MG63 (cell line): ENCODE results near the gene ZC3H6. TPM values are rescaled to one million over a fixed set of nuclear protein-coding genes. Genes with fewer than 3 reads are reported as not detected.

Experiments
- DNase-seq: peaks from one replicate; pipeline ENCODE4 v3.0.0-alpha.2; 2020
- H3K27me3 ChIP-seq: fragments of 250-450 bp; sonication (Bioruptor Pico); 2 replicates; pipeline ENCODE4 v1.5.1; 2020; ENCODE audit warnings: mild to moderate bottlenecking, moderate library complexity
- H3K36me3 ChIP-seq: fragments of 250-450 bp; sonication (Bioruptor Pico); 2 replicates; pipeline ENCODE4 v1.5.1; 2020; ENCODE audit warnings: mild to moderate bottlenecking, moderate library complexity
- H3K4me3 ChIP-seq: fragments of 250-450 bp; sonication (Bioruptor Pico); 2 replicates; pipeline ENCODE4 v1.5.1; 2020; ENCODE audit warnings: mild to moderate bottlenecking, moderate library complexity
- H3K9me3 ChIP-seq: fragments of 250-450 bp; sonication (Bioruptor Pico); 2 replicates; pipeline ENCODE4 v1.5.1; 2020; ENCODE audit warnings: mild to moderate bottlenecking, moderate library complexity
- total RNA-seq: library from RNA; depleted of rRNA; stranded (reverse); fragments of >200 nt; shearing (Covaris generic); gene quantifications from 2 replicates; pipeline ENCODE4 v1.2.3, GENCODE V29; 2014; ENCODE audit warnings: low replicate concordance; rRNA removed

Gene ZC3H6, protein sequence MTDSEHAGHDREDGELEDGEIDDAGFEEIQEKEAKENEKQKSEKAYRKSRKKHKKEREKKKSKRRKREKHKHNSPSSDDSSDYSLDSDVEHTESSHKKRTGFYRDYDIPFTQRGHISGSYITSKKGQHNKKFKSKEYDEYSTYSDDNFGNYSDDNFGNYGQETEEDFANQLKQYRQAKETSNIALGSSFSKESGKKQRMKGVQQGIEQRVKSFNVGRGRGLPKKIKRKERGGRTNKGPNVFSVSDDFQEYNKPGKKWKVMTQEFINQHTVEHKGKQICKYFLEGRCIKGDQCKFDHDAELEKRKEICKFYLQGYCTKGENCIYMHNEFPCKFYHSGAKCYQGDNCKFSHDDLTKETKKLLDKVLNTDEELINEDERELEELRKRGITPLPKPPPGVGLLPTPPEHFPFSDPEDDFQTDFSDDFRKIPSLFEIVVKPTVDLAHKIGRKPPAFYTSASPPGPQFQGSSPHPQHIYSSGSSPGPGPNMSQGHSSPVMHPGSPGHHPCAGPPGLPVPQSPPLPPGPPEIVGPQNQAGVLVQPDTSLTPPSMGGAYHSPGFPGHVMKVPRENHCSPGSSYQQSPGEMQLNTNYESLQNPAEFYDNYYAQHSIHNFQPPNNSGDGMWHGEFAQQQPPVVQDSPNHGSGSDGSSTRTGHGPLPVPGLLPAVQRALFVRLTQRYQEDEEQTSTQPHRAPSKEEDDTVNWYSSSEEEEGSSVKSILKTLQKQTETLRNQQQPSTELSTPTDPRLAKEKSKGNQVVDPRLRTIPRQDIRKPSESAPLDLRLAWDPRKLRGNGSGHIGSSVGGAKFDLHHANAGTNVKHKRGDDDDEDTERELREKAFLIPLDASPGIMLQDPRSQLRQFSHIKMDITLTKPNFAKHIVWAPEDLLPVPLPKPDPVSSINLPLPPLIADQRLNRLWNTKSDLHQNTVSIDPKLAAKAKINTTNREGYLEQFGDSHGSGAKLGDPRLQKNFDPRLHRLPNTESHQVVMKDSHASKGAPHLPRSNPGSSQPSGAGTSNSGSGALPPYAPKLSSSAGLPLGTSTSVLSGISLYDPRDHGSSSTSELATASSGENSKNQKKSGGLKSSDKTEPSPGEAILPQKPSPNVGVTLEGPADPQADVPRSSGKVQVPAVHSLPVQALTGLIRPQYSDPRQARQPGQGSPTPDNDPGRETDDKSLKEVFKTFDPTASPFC
- total RNA-seq: 0.26 and 0.39 TPM in 2 replicates

DNA sequence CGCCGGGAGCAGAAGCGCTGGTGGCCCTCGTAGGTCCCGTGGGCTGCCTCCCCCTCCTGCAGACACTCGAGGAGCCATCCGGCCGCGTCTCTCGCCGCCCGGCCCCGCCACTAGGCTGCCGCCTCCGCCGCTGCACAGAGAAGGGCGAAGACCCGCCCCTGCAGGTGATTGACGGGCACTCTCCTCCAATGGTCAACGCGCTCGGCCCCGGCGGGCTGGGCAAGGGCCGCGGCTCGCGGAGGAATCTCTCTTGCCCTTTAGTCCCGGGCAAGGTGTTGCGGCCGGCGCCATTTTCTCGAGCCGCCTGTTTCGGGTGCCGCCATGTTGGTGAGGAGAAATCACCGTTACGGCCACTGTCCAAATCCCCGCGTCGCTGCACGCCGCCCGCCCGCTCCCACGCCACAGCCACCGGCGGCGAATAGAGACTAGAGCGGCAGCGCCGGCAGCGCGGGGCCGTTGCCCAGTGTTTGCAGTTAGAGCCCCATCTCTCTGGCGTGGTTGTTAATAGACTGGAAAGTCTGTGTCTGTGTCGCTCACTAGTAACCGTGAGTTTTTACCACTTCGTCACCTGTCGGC lies at the start of gene ZC3H6:
Gene ZC3H6 (plus strand): TSS at position 287 of the 576 bp plus-strand sequence. CDS start 398 bp downstream, outside the sequence.
- Histone ChIP-seq H3K36me3 (no peaks in the 10 kb centered on the region), H3K9me3 (no peaks in the 10 kb centered on the region), H3K4me3 (peak within 1 kb of the TSS; percentile 90), H3K27me3 (no peaks in the 10 kb centered on the region)
- peak; percentile 99 for DNase-seq

DNA sequence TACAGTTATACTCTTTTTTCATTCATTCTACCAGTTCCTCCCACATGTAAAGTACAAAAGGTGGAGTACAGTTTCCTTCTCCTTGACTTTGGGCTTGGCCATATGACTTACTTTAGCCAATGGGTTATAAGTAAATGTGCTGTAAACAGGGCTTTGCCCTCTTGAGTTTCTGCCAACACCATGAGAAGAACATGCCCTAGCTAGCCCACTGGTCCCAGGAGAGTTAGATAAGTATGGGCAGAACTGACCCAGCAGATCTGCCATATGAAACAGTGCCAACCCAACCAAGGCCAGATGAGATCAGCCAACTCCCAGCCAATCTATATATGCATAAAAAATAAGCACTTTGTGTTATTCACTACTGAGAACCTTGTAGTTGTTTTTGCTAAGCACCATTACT lies 46.0 kb upstream of the ZC3H6 start:
- Histone ChIP-seq H3K4me3 (no peak overlapping the region), H3K9me3 (no peaks in the 10 kb centered on the region), H3K36me3 (peaks cover 24% of the 10 kb centered on the region), H3K27me3 (no peaks in the 10 kb centered on the region)
- DNase-seq: peak; percentile 72

DNA sequence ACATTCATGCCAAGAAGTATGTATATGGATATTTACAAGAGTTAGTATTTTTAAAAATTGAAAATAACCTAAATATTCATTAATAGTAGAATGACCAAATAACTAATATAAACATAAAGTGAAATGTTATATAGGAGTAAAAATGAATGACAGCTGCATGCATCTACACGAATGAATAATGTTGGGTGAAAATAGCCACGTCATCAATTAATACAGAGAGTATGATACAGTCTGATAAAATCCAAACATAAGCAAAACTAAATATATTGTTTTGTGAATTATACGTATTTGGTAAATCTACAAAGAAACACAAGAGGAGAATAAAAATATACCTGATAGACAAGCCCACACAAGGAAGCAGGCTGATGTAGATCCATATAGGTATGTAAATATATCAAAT lies 45.0 kb upstream of the ZC3H6 start:
- Histone ChIP-seq H3K4me3 (no peak overlapping the region), H3K36me3 (peaks cover 19% of the 10 kb centered on the region), H3K9me3 (no peaks in the 10 kb centered on the region), H3K27me3 (no peaks in the 10 kb centered on the region)
- DNase-seq: no peak

DNA sequence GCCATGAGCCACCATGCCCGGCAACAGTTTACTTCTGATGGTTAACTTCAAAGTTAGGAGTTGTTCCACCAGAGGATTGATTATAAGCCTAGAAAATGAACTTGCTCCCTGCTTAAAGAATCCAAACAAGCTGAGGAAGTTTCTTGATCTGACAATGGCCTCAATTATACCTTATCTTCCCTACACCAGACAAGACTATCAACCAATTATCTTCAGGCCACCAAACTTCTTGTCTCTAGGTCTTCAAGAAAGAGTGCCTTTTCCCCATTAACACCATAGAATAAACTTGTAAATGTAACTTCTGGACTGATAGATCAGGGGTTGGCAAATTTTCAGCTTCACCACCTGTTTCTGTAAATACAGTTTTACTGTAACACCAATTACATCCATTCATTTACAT lies 35.5 kb upstream of the ZC3H6 start:
- DNase-seq: no peak
- no peaks in the 10 kb centered on the region for H3K9me3 ChIP-seq
- no peaks in the 10 kb centered on the region for H3K27me3 ChIP-seq
- no peaks in the 10 kb centered on the region; the same call in 1 of the 2 replicates for H3K36me3 ChIP-seq
- H3K4me3 ChIP-seq: no peak overlapping the region

DNA sequence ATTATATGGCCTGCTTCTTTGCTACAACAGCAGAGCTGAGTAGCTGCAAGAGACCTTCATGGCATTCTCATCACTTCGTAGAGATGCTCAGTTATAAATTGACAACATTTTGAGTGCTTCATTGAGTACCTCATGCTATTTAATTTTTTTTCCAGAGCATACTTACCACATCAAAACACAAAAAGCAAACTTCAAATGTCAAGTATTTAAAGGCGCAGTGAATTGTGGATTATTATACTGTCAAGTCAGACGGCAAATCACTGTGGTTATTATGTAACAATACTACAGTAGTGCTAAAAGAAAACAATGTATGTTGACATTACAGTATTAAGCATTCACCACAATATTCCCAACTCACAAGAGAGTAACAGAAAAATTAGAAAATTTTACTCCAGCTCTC lies 33.0 kb upstream of the ZC3H6 start:
- no peak for DNase-seq
- peaks cover 20% of the 10 kb centered on the region for H3K36me3 ChIP-seq
- no peaks in the 10 kb centered on the region for H3K9me3 ChIP-seq
- H3K27me3 ChIP-seq: no peaks in the 10 kb centered on the region
- no peak overlapping the region for H3K4me3 ChIP-seq

DNA sequence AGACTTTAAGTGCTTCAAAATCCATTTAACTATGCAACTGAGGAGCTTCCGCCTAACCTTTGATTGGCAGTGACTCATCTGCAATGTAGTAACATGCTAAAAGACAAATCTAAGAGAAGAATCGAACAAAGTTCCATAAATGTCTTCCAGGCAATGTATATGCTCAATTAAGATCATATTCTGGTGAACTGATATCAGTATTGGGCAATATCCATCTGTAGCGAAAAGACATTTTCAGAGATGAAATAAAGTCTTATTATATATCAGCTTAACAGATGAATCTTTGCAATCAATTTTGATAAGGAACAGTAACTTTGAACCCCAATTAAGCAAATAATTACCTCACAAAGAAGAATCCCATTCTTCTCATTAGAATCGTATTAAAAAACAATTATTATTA lies 32.2 kb upstream of the ZC3H6 start:
- no peak for DNase-seq
- Histone ChIP-seq H3K4me3 (no peak overlapping the region), H3K36me3 (peaks cover 28% of the 10 kb centered on the region), H3K9me3 (no peaks in the 10 kb centered on the region), H3K27me3 (no peaks in the 10 kb centered on the region)

DNA sequence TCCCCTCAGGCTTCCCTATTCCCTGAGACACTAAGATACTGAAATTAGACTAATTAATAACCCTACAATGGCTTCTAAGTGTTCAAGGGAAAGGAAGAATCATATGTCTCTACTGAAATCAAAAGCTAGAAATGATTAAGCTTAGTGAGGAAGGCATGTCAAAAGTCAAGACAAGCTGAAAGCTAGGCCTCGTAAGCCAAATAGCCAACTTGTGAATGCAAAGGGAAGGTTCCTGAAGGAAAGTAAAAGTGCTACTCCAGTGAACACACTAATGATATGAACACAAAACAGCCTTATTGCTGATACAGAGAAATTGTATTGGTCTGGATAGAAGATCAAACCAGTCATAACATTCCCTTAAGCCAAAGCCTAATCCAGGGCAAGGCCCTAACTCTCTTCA lies 30.5 kb upstream of the ZC3H6 start:
- H3K4me3 ChIP-seq: no peak overlapping the region
- no peak for DNase-seq
- H3K27me3 ChIP-seq: no peaks in the 10 kb centered on the region
- H3K9me3 ChIP-seq: no peaks in the 10 kb centered on the region
- H3K36me3 ChIP-seq: peaks cover 45% of the 10 kb centered on the region

DNA sequence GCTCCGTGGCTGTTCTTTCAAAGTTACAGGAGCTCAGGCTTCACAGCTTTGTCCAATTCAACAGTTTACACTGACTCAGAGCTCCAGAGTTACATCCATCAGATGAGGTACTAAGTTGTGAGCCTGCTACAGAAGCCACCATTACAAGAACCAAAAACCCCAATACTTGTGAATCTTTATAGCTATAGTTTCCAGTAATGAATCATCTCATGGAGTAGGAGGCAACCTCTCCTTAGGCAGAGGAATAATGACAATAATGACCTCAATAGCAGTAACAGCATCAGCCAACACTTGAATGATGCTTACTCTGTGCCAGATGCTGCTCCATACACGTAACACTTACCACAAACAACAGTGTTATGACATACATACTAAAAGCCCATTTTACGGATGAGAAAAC lies 24.1 kb upstream of the ZC3H6 start:
- peaks cover 38% of the 10 kb centered on the region for H3K36me3 ChIP-seq
- no peak overlapping the region for H3K4me3 ChIP-seq
- no peaks in the 10 kb centered on the region for H3K9me3 ChIP-seq
- H3K27me3 ChIP-seq: no peaks in the 10 kb centered on the region
- no peak for DNase-seq

DNA sequence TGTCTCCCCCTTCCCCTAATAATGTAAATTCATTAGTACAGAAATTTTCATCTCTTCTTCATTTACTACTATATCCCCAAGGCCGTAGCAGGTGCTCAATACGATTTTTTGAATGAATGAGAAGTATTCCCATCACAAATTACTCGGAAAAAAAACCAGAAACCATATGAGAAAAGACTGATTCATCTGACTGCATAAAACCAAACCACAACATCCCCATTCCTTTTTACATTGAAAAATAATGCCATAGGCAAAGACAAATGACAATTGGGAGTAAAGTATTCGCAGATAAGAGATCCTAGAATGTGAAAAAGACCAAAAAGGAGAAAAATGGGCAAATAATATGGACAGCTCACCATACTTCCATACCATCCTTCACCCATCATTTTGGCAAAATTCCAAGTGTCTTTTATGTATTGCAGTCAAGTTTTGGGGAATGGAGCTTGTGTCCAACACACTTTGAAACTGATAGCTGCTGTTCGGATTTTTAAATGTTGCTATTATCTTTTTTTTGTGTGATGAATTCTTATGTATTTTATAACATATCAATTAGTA lies 22.1 kb upstream of the ZC3H6 start:
- H3K4me3 ChIP-seq: no peak overlapping the region; the same call in 1 of the 2 replicates
- H3K9me3 ChIP-seq: no peaks in the 10 kb centered on the region
- H3K36me3 ChIP-seq: peaks cover 17% of the 10 kb centered on the region
- no peak for DNase-seq
- no peaks in the 10 kb centered on the region for H3K27me3 ChIP-seq

DNA sequence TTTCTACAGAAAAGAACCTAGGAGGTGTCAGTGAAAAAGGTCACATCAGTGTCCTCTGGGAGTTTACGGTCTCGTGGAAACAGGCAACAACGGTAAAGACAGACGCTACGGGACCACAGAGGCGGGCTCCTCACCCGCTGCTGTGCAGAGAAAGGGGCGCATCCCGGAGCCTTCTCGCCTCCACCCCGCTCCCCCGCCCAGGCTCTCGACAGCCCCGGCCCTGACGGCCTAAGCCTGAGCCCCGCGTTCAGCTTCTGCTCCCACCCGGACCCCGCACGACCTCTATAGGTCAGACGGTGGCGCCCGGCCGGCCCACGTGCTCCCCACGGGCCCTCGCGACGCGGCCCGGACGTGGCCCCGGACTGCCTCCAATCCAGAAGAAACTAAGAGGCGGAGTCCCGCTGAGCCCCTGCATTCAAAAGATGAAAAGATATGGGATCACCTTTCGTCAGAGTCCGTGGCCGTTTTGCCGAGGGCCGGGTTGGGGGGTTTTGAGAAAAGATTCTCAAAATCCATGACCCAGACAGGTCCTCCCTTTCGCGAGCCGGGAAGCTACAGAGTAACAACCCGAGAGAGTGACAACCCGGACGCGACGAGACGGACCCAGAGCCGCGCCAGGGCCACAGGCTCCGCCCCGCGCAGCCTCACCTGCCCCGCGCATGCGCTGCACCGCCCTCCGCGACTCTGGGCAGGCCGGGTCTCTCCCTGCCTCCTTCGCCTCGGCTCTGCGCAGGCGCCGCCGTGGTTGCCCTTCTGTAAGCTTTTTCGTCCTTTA lies 20.7 kb upstream of the ZC3H6 start, which contains the start of gene ZC3H8:
Gene ZC3H8 (minus strand): TSS at position 577 of the 775 bp plus-strand sequence. CDS start 61 bp downstream, at position 516.
- peak within 1 kb of the TSS; percentile 67 for H3K4me3 ChIP-seq
- peak; percentile 88 for DNase-seq
- H3K36me3 ChIP-seq: peaks cover 4% of the 10 kb centered on the region; the same call in 1 of the 2 replicates
- H3K9me3 ChIP-seq: no peaks in the 10 kb centered on the region
- no peaks in the 10 kb centered on the region for H3K27me3 ChIP-seq

DNA sequence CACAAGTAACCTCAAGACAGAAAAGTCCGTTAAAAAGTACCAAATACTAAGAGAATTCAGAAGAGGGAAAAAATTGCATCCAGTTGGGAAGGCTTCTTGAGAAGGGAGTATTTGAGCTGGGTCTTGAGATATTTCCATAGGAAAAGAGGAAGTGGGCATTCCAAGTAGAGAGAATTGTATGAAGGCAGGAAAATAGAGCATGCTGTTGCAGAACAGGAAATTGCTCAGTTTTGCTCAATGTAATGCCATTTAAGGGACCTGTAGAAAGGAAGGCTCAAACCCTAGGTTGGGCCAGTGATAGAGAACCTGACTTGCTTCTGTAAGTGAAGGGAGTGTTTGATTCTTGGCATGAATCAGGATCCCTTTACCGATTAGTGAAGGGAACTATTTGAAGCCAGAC lies 19.5 kb upstream of the ZC3H6 start:
- no peak for DNase-seq
- H3K9me3 ChIP-seq: no peaks in the 10 kb centered on the region
- peak overlapping the region; percentile 67; the same call in 1 of the 2 replicates for H3K4me3 ChIP-seq
- H3K27me3 ChIP-seq: no peaks in the 10 kb centered on the region
- H3K36me3 ChIP-seq: no peaks in the 10 kb centered on the region; the same call in 1 of the 2 replicates

DNA sequence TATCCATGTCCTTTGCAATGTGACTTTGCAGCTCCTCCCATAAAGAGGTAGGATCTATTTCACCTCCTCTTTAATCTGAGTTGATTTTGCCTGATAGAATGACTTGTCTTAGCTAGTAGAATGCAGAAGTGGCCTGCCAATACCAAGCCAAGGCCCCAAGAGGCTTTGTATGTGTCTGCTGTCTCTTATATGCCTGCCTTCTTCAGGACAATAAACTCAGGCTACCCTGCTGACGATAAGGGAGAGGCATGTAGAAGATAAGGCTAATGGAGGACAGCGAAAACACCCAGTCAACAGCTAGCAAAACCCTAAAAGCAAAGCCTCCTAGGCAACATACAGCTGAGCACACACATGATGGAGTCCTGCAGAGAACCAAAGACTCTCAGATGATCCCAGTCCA lies 18.7 kb upstream of the ZC3H6 start:
- no peak for DNase-seq

DNA sequence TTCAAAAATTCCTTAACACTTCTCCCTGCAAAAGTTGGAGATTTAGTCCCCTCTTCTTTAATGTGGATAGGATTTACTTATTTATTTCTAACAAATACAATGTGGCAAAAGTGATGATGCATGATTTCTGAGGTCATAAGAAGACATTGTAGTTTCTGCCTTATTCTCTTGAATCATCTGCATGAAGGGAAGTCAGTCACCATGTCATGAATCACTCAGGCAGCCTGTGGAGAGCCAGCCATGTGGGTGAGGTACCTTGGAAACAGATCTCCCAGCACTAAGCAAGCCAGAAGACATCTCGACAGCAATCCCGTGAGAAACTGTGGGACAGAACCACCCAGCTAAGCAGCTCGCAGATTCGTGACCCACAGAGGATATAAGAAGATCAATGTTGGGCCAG lies 17.8 kb upstream of the ZC3H6 start:
- Histone ChIP-seq H3K4me3 (no peak overlapping the region), H3K36me3 (no peaks in the 10 kb centered on the region), H3K27me3 (no peaks in the 10 kb centered on the region), H3K9me3 (no peaks in the 10 kb centered on the region)
- no peak for DNase-seq

More for the DNA sequence above, 18.7 kb upstream of the ZC3H6 start:
- Histone ChIP-seq H3K4me3 (no peak overlapping the region), H3K27me3 (no peaks in the 10 kb centered on the region), H3K36me3 (no peaks in the 10 kb centered on the region), H3K9me3 (no peaks in the 10 kb centered on the region)

DNA sequence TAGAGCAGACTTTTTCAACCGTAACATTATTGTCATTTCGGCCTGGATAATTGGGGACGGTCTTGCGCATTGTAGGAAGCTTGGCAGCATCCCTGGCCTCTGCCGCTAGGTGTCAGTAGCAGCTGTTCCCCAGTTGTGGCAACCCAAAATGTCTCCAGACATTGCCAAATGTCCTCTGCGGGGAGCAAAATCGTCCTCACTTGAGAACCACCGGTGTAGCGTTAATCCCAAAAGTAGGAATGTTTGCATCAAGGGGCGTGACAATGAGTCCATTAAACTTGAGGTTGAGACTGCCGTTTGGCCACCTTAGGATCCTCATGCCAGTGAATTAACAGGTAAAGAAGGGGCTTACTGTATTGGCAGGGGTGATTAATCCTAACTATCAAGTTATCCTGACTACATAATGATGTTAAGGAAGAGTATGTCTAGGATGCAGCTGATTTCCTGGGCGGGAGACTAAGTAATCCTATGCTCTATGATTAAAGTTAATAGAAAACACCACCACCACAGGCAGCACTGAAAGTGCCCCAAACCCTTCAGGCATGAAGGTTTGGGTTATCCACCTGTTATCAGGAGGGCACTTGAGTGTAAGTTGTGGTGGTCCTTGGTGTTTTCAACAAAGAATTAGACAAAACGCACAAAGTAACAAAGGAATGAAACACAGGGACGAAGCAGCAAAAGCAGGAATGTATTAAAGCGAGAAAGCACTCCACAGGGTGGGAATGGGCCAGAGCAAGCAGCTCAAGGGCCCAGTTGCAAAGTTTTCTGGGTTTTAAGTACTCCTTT lies 15.7 kb upstream of the ZC3H6 start:
- H3K9me3 ChIP-seq: no peaks in the 10 kb centered on the region
- no peak overlapping the region for H3K4me3 ChIP-seq
- no peaks in the 10 kb centered on the region for H3K36me3 ChIP-seq
- DNase-seq: peak; percentile 63
- no peaks in the 10 kb centered on the region for H3K27me3 ChIP-seq

DNA sequence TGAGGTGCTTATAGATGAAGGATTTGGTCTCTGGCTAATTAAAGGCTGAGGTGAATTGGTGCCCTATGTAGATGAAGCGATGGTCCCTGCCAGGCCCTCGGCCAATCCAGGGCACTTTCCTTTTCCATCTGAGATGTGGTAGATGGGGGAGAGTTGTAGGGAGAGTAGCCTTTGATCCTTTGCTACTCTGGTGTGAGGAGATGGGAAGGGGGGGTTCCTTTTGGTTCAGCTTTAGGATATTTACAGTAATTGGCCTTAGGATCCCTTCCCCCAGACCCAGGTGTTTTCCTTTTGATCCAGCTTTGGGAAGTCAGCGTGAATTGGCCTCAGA lies 15.1 kb upstream of the ZC3H6 start:
- Histone ChIP-seq H3K9me3 (no peaks in the 10 kb centered on the region), H3K36me3 (no peaks in the 10 kb centered on the region), H3K4me3 (no peak overlapping the region), H3K27me3 (no peaks in the 10 kb centered on the region)
- no peak for DNase-seq
